Effector memory CD4-positive, alpha-beta T cell (primary cell): ENCODE data around the gene HSD17B11.
"Not testable (repeated sequence)": the region's sequence is repeated elsewhere in the genome, so short reads cannot be mapped to it uniquely, and the experiment has no call there.

Source experiments
- DNase-seq, 3 donors: peaks; one replicate each; pipeline ENCODE4 v3.0.0-alpha.2; 2020
- H3K27ac ChIP-seq: 2 replicates; pipeline ENCODE4 v1.7.0; 2013; ENCODE audit warnings: mild to moderate bottlenecking, low read length, moderate library complexity; ENCODE audit not compliant: insufficient read depth, poor library complexity, severe bottlenecking
- H3K27me3 ChIP-seq: replicated peaks from 2 replicates; pipeline ENCODE4 v1.7.0; 2013; ENCODE audit warnings: mild to moderate bottlenecking, low read length; ENCODE audit not compliant: insufficient read depth, control insufficient read depth, poor library complexity, severe bottlenecking
- H3K36me3 ChIP-seq: 2 replicates; pipeline ENCODE4 v1.7.0; 2013; ENCODE audit warnings: mild to moderate bottlenecking, low read length, moderate library complexity; ENCODE audit not compliant: control insufficient read depth, insufficient read depth
- H3K4me1 ChIP-seq: 2 replicates; pipeline ENCODE4 v1.7.0; 2013; ENCODE audit warnings: low read length, mild to moderate bottlenecking; ENCODE audit not compliant: control insufficient read depth, insufficient read depth, poor library complexity, severe bottlenecking
- H3K4me3 ChIP-seq: 2 replicates; pipeline ENCODE4 v1.7.0; 2013; ENCODE audit warnings: low read length, low read depth, mild to moderate bottlenecking; ENCODE audit not compliant: insufficient read depth, poor library complexity, severe bottlenecking
- H3K9me3 ChIP-seq: 2 replicates; pipeline ENCODE4 v1.7.0; 2013; ENCODE audit warnings: mild to moderate bottlenecking, low read length, moderate library complexity; ENCODE audit not compliant: control insufficient read depth

The HSD17B11 gene

DNA sequence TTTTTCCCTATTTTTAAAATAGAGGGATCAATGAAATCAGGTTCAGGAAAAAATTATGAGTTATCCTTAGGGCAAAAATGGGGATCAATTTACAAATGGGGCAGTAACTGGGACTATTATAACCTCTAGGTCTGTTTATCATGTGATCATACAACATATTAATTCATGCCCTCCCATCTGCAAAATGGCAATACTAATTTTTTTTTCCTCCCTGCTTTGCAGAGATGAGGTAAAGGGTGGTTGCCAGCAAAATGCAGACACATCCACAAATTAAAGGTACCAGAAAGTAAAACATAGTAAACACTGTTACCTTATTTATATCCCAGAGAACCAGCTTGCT, 467 bp downstream of the HSD17B11 start:
- Histone ChIP-seq H3K4me3 (peak overlapping the region; percentile 80), H3K27me3 (no peaks in the 10 kb centered on the region), H3K36me3 (no peaks in the 10 kb centered on the region), H3K27ac (peak overlapping the region; percentile 72), H3K4me1 (peaks cover 14% of the 10 kb centered on the region), H3K9me3 (no peaks in the 10 kb centered on the region)
- DNase-seq, result no peak

DNA sequence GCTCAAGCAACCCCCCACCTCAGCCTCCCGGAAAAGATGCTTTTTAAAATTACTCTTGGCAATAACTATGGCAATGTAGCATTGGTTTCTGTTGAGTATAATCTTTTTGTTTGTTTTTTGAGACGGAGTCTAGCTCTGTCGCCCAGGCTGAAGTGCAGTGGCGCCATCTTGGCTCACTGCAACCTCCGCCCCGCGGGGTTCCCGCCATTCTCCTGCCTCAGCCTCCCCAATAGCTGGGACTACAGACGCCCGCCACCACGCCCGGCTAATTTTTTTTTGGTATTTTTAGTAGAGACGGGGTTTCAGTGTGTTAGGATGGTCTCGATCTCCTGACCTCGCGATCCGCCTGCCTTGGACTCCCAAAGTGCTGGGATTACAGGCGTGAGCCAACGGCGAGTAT, 933 bp downstream of the HSD17B11 start:
- peak overlapping the region; percentile 80 for H3K4me3 ChIP-seq

DNA sequence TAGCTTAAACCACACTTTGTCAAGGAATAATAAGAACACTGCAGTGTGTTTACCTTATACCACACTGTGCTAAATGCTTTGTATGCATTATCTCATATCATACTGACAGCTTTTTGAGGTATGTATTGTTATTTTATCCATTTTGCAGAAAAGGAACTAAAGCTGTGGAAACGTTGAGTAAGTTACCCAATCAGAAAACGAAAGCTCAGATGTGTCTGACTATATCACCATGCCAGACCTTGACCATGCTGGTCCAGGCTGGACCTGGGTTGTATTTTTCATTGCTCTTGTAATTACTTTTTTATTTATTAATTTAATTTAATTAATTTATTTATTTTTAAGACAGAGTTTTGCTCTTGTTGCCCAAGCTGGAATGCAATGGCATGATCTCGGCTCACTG, 2.1 kb downstream of the HSD17B11 start:
- no peak overlapping the region for H3K4me3 ChIP-seq
- no peaks in the 10 kb centered on the region for H3K9me3 ChIP-seq
- no peak overlapping the region for H3K27ac ChIP-seq
- H3K4me1 ChIP-seq, result peaks cover 14% of the 10 kb centered on the region
- no peaks in the 10 kb centered on the region for H3K27me3 ChIP-seq
- no peaks in the 10 kb centered on the region for H3K36me3 ChIP-seq
- DNase-seq, result no peak

More for the DNA sequence above, 933 bp downstream of the HSD17B11 start:
- H3K36me3 ChIP-seq, DNase-seq, H3K27me3 ChIP-seq, H3K9me3 ChIP-seq, H3K27ac ChIP-seq: not testable (repeated sequence)
- peaks cover 14% of the 10 kb centered on the region for H3K4me1 ChIP-seq

DNA sequence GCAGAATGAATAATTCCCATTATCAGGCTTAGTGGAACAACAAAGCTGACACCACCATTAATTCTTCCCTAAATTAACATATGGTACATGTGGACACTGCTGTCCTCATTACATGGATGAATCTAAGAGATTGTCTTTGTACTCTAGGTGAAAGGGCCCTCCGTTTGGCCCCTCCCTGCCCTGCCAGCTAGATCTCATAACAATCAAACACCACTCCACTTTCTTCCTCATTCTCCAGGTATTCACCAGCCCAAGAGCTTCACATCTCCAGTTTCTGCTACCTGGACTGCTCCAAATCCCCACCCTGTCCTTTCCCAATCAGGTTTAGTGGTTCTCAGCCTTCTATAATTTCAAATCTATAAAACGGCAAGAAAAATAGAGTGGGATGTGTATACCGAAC, 3.8 kb downstream of the HSD17B11 start:
- Histone ChIP-seq H3K27ac (no peak overlapping the region), H3K27me3 (no peaks in the 10 kb centered on the region), H3K4me1 (peaks cover 14% of the 10 kb centered on the region), H3K36me3 (no peaks in the 10 kb centered on the region), H3K9me3 (no peaks in the 10 kb centered on the region), H3K4me3 (no peak overlapping the region)
- DNase-seq, result no peak

DNA sequence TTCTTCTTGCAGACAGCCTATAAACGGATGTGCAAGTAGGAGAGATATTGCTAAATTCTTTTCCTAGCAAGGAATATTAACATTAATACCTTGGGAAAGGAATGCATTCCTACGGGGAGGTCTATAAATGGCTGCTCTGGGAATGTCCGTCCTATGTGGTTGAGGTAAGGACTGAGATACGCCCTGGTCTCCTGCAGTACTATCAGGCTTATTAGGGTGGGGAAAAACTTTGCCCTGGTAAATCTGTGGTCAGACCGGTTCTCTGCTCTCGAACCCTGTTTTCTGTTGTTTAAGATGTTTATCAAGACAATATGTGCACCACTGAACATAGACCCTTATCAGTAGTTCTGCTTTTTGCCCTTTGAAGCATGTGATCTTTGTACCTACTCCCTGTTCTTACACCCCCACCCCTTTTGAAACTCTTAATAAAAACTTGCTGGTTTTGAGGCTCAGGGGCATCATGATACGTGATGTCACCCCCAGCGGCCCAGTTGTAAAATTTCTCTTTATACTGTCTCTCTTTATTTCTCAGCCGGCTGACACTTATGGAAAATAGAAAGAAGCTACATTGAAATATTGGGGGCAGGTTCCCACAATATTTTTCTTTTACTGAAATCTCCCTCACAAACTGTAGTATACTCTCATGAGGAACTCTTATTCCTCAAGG, 6.4 kb downstream of the HSD17B11 start:
- not testable (repeated sequence) for H3K4me3 ChIP-seq, H3K36me3 ChIP-seq, H3K27ac ChIP-seq, H3K27me3 ChIP-seq, H3K9me3 ChIP-seq, DNase-seq, H3K4me1 ChIP-seq

DNA sequence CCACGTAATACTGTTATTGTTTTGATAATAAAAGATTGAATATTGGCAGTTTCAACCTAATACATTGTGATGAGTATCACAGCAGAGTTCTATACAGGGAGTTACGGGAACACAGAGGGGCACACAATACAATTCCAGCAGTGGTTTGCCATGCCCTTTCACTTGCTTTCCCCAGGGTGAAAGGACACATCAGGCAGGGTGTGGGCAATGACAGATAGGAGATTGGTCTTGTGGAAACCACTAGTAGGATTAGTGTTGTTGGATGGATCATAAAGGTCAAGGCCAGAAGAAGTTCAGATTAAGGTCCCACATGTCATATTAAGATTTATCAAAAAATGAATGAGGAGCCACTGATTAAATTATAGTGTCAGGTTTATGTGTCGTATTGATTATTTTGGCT, 8.1 kb downstream of the HSD17B11 start:
- Histone ChIP-seq H3K4me1 (no peaks in the 10 kb centered on the region), H3K36me3 (peaks cover under 1% of the 10 kb centered on the region), H3K4me3 (no peak overlapping the region), H3K27me3 (no peaks in the 10 kb centered on the region), H3K27ac (no peak overlapping the region), H3K9me3 (no peaks in the 10 kb centered on the region)
- DNase-seq, result no peak

DNA sequence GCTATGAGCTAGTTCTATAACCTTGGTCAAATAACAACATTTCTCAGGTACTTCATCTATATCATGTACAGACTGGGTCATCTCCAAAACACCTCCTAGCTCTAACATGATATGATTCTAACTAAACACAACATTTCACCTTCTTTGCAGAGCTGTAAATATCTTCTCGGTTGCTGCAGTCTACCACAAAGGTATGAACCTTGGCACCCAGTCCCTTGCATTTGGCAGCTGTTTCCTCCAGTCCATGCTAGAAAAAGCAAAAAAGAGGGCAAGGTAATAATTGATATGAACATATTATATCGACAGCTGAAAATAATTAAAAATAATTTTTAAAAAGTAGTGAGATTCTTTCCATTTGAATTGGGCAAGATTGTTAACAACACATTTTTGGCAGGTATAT, 8.9 kb downstream of the HSD17B11 start:
- H3K4me3 ChIP-seq, result no peak overlapping the region

DNA sequence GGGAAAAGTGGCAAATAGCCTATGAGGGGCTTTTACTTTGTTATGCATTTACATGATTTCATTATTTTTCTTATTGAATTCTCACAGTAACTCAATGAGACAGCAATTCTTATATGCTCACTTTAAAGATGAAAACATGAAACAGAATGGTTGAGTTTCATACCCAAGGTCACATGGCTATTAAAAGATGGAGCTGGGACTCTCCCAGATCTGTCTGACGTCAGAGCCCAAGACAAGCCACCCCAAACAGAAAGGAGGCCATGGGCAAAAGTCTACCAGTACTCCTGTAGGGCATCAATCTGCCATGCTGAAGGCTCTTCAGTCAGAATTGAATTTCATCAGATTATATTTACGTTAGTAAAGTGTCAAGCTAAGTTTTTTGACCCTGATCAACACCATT, 13.2 kb downstream of the HSD17B11 start:
- H3K9me3 ChIP-seq, result no peaks in the 10 kb centered on the region

More for the DNA sequence above, 8.9 kb downstream of the HSD17B11 start:
- Histone ChIP-seq H3K27me3 (no peaks in the 10 kb centered on the region), H3K9me3 (no peaks in the 10 kb centered on the region), H3K4me1 (no peaks in the 10 kb centered on the region), H3K27ac (no peak overlapping the region), H3K36me3 (peaks cover 3% of the 10 kb centered on the region)
- no peak for DNase-seq

DNA sequence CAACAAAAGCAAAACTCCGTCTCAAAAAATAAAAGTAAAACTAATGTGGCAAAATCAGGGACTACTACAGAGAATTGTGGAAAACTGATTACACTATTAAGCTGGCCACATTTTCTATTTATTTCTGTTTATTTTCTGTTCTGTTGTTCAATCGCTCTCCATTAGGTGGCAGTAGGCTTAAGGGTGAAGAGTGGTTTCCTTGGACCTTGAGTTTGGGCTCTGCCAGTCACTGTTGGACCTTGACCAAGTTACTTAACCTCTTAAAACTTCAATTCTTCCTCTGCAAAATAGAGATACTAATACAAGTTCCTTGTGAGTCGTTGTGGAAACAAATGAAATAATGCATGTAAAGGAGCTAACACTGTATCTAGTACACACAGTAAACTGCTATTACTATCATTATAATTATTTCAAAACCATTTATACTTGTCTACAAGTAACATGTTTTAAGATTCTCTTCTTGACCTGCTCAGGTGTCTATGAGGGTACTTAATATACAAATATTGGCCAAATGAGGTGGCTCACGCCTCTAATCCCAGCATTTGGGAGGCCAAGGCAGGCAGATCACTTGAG, 15.2 kb downstream of the HSD17B11 start:
- H3K4me3 ChIP-seq, result no peak overlapping the region
- H3K9me3 ChIP-seq, result no peaks in the 10 kb centered on the region
- H3K36me3 ChIP-seq, result peaks cover 27% of the 10 kb centered on the region
- H3K27ac ChIP-seq, result no peak overlapping the region
- no peaks in the 10 kb centered on the region for H3K27me3 ChIP-seq
- no peaks in the 10 kb centered on the region for H3K4me1 ChIP-seq
- no peak for DNase-seq

More for the DNA sequence above, 13.2 kb downstream of the HSD17B11 start:
- no peak for DNase-seq
- no peak overlapping the region for H3K27ac ChIP-seq
- no peaks in the 10 kb centered on the region for H3K27me3 ChIP-seq
- no peaks in the 10 kb centered on the region for H3K4me1 ChIP-seq
- H3K36me3 ChIP-seq, result peaks cover 14% of the 10 kb centered on the region
- no peak overlapping the region for H3K4me3 ChIP-seq

DNA sequence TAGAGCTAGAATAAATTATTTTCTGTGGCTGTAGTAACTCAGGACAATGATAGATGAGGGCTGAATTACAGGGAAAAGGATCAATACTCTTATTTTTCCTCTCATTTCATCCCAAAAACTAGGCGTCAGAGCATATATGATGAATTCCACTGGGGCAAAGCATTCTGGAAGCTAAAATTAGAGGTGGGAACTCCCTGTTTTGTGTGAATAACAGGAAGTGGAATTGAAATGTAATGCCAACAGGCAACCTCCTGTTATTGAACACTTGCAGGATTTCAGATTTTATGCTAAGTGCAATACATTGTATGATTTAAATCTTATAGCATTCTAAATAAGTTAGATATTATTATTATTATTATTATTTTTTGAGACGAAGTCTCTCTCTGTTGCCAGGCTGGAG, 20.9 kb downstream of the HSD17B11 start:
- H3K9me3 ChIP-seq, result no peaks in the 10 kb centered on the region
- no peak overlapping the region for H3K4me3 ChIP-seq
- H3K36me3 ChIP-seq, result peaks cover 42% of the 10 kb centered on the region
- H3K4me1 ChIP-seq, result no peaks in the 10 kb centered on the region
- H3K27ac ChIP-seq, result no peak overlapping the region
- no peak for DNase-seq
- H3K27me3 ChIP-seq, result no peaks in the 10 kb centered on the region
